NCI-H146 treated with DMSO at 0.1 percent for 48 hours (cell line): ENCODE data around the gene OTUD4.
"Not testable (repeated sequence)": the region's sequence is repeated elsewhere in the genome, so short reads cannot be mapped to it uniquely, and the experiment has no call there.

Experiments used
- DNase-seq: peaks from one replicate; lab custom pipeline; 2025; ENCODE audit not compliant: unreplicated experiment; lab: John Stamatoyannopoulos, UW

OTUD4 gene

DNA sequence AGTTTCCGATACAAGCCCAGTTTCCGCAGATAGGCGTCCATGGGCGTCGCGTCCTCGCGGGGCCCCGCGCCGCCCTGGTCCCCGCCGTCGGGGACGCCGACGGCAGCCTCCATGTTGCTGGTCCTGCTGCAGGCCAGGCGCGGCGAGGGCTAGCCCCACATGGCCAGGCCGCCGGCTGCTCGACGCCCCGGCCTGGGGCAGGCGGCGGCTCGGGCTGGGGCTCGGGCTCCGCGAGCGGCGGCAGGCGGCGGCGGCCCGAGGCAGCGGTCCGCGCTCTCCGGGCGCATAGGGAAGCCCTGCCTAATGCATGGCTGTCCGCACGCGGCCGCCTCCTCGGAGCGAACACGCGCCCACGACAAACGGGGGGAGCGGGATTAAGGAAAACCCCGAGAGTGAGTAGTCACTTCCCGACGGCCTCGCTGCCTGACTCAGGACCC, 510 bp downstream of the OTUD4 start:
- DNase-seq: not testable (repeated sequence)

DNA sequence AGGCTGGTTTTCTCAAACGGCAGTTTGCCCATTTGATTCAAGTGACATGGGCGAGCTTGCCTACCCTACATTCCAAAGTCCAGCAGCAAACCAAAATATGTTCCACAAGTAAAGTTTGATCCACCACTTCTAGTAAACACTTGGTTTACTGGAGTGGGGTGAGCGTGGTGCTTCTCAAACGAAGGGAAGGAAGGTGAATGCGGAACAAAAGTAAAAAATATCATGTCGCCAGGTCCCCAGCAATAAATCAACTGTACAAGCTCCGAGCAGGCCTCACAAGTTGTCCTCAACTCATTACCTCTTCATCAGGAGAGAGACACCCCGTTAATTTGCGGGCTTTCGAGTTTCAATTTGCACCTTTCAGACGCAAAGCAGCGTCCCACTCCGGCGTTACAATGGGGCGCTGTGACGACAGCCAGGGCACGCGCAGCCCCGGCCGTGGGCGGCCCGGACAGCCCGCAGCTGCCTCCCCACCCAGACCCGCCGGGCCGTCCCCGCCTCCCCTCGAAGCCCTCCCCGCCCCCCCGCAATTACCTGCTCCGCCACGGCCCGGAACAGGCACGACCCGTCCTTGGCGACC, 1.0 kb downstream of the OTUD4 start:
- no peak for DNase-seq

DNA sequence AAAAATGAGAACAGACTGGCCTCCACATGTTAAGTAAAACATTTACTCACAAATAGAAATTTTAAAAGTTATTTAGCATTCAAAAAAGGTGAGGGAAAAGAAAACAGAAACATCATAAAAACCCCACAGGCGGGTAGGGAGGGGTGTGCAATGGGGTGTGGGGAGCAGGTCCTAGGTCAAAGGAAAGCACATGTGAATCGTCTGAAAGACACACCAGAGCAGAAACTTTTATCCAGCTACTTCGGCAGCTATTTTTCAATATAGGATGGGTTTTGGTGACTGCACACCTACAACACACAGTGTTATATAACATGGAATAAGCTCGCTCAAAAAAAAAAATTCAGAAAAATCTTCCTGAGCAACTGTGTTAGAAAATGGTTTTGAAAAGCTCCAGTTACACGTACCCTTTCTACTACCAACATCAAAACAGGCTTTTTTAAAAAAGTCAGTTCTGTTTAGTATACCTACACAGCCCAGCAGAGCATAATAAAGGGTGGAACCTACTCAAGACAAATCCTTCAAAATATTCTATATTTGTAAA, 1.6 kb downstream of the OTUD4 start:
- no peak for DNase-seq

DNA sequence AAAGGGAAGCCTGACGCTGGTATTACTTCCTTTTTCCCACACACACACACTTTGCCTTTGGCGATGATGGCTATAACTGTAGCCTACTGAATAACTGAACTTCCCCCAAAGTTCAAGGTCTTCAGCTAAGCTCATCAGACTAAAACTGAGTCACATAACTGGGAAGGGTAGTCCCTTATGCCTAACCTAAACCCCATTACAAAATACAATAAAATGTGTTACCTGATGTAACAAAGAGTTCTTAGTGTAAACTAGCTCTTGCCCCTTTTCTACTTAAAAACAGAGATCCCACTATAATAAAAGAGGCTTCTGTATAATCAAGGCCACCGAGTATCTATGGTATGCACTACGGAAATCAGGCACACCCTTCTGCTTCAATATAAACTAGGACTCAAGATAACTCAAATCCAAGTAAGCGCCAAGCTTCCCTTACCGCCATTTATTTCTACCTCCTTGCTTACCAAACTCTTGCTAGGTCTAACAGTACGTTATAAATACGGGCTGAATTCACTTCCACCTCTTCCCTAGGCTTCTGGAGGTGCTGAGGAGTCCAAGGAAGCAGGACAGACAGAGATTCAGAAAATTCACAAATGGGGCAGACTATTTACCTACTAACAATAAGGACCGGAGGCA, 2.4 kb downstream of the OTUD4 start:
- no peak for DNase-seq

DNA sequence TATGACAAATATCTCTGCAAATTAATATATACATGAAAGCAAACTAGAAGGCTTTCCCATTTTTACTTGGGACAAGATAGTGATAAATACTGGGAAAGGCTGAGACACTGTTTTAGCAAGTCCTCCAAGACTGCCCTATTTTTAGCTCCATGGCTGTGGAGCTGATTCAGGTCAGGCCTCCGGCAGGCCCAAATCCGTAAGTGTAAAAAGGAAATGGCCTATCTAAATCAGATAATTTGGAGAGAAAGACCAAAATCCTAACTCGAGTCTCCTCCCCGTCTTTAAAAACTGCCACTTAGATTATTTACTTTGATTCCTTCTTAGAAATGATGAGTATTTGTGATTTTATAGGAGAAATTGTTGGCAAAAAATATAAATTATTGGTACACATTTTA, 2.9 kb downstream of the OTUD4 start:
- no peak for DNase-seq

DNA sequence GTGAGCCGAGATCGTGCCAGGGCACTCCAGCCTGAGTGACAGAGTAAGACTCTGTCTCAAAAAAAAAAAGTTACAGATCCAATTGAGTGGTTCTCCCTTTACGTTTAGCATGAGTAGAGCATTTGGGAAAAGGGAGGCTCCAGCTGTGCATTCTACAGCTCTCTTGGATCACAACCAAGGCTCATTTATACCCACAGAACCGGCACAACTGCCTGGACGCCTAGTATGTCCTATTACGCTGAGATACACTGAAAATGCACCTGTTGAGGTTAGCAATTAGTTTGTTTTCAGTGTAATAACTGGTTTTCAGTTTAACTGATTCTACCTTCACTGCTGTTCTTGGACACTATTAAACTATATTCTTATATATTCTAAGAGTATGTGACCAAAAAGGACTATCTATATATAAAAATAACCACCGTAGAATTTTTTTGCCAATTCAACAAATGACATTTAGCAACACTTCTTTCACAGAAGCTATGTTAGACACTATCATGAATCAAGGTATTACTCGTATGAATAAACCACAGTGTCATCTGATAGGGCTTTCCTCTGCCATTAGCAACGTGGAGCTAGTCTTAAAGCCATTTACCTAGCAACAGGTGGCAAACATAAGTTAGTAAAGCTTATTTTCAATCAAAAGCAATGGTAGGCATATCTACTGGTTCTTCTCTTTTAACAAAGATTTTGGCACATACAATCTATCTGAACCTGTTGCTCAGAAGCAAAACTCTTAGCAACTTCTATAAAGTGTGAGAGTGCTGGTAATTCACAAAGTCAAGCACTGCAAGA, 3.6 kb downstream of the OTUD4 start:
- DNase-seq: no peak

DNA sequence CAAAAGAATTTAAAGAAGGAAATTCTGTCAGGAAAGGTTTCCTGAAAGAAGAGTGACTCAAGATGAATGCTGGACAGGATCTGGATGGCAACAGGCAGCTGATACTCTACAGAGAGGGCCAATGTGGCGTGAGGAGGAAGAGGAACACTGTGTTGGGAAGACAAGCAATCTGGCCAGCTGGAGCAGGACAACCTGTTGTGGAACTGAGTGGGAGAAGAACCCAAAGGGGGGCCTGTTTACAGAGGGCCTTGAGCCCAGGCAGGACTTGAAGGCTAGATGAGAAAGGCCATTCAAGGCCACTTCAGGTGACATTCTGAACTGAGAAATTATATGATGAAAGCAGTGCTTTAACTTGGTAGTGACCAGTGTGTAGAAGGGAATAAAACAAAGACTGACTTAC, 8.5 kb downstream of the OTUD4 start:
- DNase-seq: no peak

DNA sequence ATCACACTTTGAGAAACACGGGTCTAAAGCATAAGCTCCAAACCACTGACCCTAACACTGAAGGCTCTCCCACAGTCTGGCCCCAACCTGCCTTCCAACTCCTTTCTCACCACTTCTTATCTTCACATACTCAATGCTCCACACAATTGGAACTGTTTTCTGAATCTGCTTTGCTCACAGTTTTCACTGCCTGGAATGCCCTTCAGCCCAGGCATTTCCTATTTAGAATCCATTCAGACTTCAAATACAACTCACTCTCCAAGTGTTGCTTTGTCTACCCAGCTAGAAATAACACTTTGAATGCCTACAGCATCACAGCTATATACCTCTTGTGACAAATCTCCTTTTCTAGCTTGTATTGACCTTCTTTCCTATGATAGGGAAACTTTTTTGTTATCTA, 10.2 kb downstream of the OTUD4 start:
- DNase-seq: no peak

DNA sequence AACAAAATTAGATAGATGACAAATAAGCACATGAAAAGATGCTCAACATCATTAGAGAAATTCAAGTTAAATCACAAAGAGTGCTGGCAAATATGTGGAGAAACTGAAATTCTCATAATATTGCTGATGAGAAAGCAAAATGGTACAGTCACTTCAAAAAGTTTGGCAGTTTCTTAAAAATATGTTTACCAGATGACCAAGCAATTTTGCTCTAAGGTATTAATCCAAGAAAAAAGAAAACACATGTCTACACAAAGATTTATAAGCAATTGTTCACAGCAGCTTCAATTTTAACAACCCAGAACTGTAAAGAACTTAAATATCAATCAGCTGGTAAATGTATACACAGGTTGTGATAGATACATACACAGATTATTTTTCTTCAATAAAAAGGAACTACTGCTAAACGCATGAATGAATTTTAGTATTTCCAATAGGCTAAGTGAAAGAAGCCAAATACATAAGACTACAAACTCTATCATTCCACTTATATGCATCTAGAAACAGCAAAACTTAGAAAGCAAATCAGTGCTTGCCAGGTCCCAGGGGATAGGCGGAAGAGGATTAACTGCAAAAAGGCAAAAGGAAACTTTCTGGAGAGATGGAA, 11.7 kb downstream of the OTUD4 start:
- no peak for DNase-seq

DNA sequence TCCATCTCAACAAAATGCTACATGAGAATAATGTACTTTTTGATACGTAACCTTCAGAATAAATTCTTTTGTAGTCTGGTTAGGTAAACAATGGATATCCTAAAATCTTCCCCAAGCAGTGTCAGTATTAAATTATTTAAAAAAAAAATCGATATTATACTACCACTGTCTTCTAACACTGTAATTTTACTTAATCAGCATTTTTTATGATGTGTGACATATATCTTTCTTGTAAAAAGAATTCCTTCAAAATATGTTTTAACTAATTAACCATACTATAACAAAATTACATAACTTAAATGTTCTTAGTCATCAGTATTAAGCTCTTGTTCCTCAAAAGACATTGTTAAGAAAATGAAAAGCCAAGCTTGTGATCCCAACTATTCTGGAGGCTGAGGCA, 12.5 kb downstream of the OTUD4 start:
- no peak for DNase-seq

DNA sequence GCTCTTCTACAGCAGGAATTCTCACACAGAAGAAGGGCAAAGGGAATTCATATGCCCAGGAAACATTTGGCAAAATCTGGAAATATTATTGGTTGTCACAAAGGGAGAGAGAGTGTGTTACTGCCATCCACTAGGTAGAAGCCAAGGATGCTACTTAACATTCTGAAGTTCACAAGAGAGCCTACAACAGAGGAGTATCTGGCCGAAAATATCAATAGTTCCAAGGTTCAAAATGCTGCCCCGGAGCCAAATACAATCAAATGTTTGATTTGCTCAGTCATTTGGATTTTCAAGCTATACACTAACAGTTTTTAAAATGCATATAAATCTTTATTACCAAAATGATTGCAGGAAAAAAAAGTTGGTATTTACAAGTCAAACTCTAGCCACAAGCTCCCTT, 18.8 kb downstream of the OTUD4 start:
- no peak for DNase-seq

DNA sequence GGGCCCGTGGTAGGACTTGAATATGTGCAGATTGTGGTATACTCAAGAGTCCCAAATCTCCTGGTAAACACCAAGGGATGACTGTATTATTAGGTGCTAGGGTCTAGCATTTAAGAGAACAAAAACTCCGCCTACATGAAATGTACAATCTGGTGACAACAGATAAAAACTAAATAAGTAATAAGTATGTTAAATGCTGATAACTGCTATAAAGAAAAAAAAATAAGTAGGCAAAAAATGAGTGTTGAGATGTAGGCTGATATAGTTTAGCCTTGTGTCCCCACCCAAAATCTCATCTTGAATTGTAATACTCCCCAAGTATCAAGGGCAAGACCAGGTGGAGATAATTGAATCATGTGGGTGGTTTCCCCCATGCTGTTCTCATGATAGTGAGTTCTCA, 23.4 kb downstream of the OTUD4 start:
- DNase-seq: no peak

DNA sequence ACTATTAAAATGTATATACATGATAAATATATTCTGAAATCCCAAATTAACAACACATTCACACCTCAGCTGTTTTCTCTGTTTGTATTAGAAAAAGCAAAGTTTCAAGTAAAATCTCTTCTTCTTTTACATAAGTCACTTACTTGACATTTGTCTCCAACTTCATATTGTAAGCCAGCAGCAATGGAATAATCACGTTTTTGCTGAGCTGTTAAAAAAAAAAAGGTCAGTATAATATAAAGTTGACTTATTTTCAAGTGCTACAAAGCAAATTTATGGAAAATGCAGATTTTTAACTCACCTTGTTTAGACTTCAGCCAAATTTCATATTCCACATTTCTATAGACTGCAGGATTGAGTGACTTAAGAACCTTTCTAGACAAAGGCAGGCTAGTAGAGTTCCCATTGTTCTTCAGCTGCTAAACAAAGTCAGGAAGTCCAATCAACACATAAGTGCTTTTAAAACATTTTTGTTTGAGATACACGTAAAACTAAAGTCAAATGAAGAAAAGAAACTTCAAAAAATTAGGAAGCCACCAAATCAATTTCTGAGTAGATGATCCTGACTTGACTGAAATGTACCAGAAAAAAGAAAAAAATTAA, 25.0 kb downstream of the OTUD4 start:
- no peak for DNase-seq

DNA sequence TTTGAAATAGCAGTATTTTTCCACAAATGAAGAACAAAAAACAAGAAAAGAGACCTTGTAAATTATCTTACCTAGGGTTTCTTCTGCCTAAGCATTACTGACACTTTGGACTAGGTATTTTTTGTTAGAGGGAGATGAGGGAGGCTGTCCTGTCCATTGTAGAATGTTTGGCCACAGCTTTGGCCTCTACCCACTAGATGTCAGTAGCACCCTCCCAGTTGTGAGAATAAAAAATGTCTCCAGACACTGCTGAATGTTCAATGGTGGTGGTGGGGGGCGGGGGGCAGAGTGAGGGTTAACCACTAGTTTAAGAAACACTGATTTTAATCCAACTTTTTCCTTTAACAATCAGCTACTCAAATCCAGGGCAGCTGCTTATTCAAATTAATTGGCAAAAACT, 25.8 kb downstream of the OTUD4 start:
- no peak for DNase-seq

DNA sequence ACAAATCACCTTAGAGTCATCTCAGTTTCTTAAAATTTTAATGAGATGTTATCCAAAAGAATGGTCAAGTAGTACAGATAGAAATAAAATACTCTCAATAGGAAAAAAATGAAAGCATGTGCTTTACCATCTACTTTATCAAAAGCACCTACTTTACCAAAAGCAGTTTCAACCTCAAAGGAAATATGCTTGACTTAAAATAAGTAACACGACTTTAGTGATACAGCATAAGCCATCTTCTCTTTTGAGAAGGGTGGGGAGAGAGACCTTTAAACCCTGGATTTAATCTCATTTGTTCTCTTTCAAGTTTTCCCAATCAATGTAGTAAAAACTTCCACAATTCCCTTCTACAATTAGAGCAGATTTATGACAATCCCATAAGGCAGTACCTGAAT, 26.5 kb downstream of the OTUD4 start:
- no peak for DNase-seq

DNA sequence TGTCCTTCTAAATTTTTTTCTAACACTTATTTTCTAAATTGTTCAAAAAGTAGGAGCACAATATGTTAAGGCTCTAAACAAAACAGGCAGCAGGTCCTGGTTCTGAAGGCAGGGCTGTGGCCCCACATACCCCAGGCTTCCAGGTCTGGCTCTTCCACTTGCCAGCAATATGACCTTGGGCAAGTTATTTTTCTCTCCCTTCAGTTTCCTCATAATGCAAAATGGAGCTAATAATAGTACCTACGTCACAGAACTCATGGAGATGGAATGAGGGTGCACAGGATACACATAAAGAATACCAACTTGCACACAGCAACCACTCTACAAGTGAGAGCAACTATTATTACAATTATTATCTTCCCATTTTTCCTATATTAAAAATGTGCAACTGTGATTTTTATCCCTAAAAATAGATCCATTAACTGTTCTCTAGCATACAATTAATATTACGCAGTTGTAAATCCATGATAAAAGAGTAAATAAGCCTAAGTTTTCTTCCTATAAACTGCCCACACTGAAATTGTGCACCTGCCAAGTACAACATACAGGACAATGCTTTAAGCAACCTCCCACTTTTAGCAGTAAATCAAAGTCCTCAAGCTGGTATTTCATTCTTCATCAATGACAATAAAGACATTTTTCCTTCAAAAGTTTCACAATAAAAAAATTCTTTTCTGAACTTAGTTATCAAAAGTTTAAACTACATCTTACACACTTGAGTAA, 27.0 kb downstream of the OTUD4 start:
- DNase-seq: no peak

DNA sequence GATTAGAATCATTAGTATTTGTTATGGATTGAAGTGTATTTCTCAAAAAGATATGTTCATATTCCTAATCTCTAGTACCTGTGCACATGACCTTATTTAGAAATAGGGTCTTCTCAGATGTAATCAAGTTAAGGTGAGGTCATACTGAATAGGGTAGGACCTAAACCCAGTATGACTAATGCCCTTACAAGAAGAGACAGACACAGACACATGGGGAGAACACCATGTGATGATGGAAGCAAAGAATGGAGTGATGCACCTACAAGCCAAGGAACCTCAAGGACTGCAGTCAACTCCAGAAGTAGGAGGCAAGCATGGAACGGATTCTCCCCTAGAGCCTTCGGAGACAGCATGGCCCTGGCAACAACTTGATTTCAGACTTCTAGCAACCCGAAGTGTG, 31.4 kb downstream of the OTUD4 start:
- DNase-seq: no peak

DNA sequence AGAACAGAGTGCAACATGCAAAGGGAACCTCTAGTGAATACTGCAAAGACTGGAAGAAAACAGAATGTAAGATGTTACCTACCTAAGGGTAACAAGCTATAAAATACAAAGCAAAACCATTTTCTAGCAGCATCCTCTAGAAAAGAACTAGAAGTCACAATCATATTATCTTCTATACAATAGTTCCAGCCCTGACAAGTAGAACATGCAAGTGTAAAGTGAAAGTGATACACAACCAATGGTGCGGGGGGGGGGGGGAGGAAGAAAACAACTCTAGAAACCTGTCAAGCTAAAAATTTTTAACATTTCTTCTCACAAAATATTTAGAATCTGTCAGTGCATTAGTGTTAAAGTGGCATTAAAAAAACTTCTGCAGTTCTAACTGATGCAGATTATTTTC, 44.2 kb downstream of the OTUD4 start:
- DNase-seq: not testable (repeated sequence)

DNA sequence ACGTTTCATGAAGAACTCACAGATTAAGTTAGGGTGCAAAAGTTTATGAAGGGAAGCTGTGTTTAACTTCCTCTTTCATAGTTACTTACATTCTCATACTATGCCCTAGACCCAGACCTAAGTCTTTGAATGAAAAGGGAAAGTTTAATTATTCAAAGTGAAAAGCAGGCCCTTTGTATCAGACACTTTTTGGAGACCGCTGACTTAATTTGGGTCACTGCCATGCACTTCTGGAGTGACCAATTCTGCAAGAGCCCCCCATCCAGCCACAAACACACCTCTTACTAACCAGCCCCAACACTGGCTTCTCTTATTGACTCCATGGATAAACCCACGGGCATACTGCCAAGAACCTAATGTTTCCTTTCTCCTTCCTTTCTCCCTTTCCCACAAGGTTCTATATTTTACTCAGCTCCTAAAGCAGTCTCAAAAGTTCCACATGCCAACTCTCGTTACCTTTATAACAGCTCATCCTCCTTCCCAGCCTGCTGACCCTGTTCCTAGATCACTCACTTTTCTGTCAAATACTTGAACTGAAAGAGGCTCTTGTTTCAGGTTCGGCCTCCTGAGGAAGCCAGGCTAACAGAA, 47.8 kb downstream of the OTUD4 start:
- DNase-seq: no peak

DNA sequence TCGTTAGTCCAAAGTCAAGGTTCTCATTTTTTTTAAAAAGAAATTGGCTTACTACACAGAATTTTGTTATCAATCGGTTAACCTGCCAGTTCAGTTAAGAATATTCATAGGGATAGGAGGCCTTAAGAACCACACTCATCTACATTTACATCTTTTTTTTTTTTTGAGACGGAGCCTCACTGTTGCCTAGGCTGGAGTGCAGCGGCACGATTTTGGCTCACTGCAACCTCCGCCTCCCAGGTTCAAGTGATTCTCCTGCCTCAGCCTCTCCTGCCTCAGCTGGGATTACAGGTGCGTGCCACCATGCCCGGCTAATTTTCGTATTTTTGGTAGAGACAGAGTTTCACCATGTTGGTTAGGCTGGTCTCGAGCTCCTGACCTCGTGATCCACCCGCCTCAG, 48.5 kb downstream of the OTUD4 start:
- DNase-seq: no peak
